CD4-positive, alpha-beta T cell treated with Interleukin-6 for 4 hours (primary cell): ENCODE measurements around the gene LPO.
A peak's percentile ranks its signal among the peaks of the same experiment; 100 is the strongest.

ENCODE experiments used
- DNase-seq: peaks from one replicate; pipeline ENCODE4 v3.0.0-alpha.2; 2020; ENCODE audit warnings: mixed read lengths

Gene LPO

DNA sequence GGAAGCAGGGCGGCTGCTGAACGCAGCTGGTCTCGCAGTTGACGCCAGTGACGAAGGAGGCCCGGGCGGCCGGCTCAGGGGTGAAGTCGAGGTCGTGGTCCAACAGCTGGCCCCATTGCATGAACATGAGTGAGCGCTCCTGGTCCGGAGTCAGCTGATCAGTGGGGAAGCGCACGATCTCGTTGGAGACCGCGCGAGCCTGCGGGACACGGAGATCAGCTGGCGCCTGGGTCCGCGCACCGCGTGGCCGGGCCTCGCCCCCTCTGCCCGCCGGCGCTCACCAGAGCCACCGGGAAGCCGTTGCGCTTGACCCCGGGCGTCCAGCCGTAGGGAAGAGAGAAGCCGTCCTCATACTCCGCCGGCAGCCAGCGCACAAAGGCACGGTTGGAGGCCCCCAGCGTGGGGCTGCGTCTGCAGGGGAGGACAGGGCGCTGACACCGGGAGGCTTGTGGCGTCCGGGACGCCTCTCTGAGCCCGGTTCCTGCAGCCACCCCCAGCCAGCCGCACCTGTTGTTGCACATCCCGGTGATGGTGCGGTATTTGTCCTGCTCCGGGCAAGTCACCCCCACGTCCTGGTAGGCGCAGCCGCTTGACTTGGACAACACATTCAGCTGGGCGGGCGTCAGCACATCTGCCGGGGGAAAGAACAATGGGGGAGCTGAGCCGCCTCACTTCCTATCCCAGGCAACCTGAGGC, 40.8 kb downstream of the LPO start:
- DNase-seq: no peak

DNA sequence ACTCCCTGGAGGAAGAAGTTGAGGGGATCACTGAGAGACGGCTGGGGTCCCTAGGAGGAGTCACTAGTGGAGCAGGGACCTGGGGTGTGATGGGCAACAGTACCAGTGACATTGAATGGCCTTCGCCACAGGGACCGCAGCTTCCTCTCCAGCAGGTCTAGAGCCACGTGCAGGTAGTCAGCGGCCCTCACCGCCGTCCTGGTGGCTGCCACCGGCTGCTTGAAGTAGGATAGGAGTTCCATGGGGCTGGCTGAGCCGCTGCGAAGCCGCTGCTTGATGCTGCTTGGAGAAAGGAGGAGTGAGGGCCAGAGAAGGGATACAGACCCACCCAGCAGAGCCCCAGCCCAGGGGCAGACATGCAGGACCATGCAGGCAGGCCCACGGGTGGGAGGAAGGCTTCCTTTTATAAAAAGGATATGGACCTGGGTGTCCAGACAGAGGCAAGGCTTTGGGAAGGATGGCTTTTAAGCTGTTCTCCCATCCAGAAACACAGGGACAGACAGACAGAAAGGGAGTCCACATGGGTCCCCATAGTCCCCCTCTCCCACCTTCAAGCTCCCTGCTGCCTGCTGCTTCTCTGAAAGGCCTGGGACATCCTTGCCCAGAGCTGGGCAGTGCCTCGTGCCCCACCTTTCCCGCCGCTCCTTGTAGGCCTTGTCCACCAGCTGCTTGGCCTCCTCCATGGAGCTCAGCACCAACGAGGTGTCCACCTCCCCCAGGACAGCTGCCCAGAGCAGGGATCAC, 41.5 kb downstream of the LPO start:
- DNase-seq: no peak

DNA sequence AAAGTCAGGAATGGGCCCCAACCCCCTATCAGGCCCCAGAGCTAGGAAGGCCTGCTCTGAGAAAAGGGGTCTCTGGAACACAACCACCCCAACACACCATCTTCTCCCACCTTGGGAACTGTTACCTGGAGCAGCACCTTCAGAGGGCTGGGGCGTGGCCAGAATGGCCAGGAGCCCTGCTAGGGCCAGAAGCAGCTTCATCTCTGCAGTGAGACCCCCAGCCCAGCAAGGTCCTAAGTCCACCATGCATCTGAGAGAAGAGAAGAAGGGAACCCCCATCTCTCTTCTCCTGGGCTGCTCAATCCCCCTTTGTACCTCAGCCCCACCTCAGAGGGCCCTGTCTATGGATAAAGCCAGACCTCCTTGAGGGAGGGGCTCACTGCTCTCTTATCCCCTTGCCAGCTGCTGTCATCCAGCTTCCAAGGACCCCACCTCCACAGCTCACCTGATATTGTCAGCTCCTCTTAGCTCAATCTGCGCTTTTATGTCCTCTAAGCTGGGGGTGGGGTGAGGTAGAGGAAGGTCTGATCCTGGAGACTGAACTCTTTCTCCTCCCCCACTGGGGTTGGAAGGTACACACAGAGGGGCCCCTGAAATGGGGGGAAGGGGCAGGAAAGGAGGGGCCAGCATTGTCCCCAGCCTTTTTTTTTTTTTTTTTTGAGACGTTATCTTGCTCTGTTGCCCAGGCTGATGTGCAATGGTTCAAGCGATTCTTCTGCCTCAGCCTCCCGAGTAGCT, 42.3 kb downstream of the LPO start, which contains the start of gene MPO:
Gene MPO (minus strand): TSS at position 456 of the 738 bp plus-strand sequence. CDS start 177 bp downstream, at position 279.
- no peak for DNase-seq

DNA sequence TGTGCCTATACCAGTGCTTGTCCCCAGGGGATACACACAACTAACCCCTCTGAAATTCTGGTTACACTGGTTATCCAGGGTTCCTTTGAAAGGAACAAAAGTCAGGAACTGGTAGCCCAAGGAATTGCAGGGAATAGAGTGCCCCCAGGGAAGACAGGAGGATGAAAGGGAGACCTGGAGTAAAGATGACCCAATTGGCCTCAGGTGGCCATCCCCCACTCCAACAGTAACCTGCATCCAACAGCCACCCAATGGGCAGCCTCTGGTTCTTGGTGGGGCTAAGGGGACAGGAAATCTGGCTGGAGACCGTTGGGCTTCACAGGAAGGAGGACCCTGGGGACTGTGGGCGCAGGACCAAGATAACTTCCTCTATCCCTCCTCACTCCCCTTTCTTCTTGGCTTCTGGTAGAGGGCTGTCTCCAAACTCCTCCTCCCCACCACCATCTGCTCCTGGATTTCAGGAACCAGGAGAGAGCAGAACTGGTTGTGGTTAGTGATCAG, 43.2 kb downstream of the LPO start:
- DNase-seq: no peak

DNA sequence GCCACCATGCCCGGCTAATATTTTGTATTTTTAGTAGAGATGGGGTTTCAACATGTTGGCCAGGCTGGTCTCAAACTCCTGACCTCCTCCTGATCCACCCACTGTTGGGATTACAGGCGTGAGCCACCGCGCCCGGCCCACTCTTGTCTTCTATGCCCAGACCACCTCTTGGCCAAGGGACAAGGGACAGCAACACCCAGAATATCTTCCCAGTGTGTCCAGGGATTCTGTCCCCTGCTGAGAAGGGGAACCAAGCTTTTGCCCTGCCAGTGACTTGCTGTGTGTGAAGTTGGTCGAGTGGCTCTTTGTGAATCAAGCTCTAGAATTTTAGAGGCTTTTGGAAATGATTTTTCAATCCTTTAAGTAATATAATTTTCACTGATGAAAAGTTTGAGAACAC, 44.1 kb downstream of the LPO start:
- DNase-seq: no peak

DNA sequence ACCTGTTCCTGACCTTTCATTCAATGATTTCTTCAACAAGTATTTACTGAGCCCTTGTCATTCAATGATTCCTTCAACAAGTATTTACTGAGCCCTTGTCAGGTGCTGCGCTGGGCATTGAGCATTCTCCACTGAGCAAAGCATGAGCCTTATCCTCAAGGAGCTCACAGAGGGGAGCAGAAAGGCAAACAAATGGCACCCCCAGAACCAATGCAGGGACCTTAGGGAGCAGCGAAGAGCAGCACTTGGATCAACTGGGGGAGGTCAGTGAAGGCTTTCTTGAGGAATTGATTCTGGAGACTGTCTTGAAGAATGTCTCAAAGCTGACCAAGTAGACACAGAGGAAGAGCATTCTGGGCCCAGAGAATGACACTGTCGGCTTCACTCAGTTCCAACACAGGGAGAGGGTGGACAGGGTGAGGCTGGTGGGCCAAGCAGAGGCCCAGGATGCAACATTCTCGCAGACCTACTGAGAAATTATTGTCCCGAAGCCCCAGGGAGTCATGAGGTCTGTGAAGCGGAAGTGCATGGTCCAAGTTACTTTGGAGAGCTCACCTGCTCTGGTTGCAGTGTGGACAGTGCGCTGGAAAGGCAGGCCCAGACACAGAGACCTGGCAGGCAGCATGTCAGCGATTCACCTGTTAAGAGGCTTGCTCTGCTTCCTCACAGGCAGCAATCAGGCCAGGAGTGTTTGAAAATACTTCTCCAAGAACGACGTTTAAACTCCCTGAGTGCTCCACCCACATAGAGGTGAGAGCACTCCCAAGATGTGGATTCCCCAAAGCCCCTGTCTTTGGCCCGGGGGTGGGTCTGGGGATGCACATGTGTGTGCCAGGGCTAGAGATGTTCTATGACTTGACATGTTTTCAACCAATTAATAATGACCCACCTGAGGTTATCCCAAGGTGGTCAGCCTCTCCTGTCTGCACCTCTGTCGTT, 45.6 kb downstream of the LPO start:
- DNase-seq: no peak

DNA sequence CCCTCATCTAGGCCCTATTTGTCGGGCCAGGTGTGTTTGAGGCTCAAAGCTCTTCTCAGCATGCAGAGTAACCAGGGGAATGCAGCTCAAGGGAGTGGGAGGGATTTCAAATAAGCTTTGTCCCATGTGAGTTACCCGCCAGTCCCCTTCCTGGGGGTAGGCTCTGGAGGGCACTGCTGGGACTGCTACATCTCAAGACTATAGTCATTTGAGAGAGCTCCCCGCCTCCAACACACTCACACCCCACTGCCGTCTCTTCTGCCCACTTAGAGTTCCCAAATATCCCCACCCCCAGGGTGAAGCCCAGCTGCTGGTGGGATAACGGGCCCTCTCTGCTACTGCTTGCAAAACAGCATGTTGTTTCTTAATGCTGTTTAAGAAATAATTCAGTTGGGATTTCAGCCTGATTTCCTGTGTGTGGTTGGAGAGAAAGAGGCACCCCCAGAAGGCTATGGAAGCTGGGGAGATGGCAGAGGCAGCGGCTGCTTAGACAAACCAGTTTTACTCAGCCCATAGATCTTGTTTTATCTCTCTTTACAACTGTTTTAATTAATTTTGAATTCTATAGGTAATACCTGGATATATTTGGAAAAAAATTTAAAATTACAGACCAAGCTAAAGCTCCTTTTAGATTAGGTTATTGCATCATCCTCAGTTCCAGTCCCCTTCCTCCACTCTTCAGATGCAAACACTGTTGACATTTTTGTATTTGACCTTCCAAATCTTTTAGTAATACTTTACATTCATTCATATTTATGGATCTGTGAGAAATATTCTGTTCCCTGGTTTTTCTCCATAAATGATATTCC, 46.4 kb downstream of the LPO start:
- DNase-seq: no peak

DNA sequence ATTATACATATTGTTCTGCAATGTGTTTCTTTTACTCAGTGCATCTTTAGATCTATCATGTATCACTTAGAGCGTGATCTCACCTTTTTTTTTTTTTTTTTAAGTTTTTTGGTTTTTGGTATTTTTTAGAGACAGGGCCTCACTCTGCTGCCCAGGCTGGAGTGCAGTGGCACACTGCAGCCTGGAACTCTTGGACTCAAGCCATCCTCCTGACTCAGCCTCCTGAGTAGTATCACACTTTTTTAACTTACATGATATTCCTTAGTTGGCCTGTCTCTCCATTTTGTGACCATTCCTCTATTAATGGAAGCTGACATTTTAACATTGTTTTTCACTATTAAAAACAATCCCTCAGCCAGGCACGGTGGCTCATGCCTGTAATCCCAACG, 47.0 kb downstream of the LPO start:
- no peak for DNase-seq

DNA sequence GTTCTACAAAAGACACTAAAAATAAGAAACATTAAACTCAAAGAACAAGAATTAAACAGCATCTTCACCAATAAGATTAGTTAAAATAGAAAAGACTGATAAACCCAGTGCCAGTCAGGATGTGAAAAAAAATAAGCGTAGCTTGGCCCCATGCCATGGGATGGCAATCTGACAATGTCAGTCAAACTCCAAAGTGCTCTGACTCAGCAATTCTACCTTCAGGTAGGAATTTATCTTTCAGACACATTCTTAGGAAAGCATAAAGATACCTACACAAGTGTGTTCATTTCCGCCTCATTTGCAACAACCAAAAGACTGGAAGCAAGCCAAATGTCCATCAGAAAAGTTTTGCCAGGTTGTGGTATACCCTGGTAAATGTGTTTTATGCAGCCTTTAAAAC, 51.5 kb downstream of the LPO start:
- no peak for DNase-seq

DNA sequence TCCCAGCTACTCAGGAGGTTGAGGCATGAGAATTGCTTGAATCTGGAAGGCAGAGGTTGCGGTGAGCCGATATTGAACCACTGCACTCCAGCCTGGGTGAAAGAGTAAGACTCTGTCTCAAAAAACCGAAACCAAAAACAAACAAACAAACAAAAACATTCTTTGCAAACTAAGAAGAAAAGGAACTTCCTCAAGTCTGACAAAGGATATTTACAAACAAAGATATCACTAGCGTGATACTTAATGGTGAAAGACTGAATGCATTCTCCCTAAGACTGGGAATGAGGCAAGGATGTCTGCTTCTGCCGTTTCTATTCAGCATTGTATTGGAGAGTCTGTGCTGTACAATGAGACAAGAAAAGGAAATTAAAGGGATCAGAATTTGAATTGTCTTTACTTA, 52.9 kb downstream of the LPO start:
- no peak for DNase-seq

DNA sequence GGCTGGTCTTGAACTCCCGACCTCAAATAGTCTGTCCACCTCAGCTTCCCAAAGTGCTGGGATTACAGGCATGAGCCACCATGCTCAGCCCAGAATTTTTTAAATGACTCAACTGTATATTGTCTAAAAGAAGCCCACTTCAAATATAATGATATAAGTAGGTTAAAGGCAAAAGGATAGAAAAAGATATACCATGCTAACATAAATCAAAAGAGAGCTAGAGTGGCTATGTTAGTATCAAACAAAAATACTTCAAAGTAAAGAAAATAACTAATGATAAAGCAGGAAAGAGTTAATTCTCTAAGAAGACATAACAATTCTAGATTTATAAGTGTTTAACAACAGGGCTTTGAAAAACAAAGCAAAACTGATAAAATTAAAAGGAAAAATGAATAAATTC, 55.6 kb downstream of the LPO start:
- DNase-seq: no peak

DNA sequence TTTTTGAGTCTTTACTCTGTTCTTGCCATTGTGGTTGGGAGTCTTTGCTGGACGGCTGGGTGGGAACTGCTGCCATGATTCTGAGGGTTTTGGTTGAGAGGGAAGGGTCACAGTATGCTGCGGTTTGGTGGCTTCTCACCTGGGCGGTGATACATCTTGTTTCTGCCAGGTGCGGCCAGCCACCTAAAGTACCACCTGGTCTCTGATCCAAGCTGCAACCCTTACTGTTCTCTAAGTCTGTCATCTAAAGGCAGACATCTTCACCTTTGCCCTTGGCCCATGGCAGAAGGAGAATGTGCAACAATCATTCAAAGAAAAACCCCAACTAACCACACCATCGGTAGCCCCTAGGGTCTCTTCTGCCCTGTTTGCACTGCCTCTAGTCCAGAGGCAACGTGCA, 62.0 kb downstream of the LPO start:
- no peak for DNase-seq

DNA sequence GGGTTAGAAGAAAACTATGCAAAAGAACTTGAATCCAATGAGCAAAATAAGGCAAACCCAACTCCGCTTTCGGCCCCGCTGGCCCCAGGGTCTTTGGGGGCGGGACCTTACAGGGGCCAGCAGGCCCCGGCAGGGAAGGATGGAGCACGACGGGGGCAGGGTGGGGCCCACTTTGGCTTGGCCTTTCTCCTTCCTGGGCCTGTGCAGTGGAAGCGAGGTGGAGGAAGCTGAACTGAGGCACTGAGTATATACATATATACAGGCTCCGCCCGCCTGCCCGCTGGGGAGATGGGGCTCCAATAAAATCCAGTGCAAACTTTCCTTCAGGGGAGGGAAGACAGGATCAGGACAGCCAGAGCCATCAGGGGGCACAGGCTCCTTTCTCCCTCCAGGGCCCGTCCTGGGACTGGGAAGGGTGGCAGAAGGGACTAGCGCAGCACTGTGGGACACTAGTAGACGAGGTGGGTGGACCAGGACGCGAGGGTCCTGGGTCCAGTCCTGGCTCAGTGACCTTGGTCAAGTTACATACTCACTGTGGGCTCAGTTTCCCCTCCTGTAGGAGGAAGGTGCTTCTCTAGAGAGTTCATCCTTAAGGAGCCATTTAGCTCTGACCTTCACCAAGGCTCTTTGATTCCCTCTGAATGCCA, 63.2 kb downstream of the LPO start:
- no peak for DNase-seq

DNA sequence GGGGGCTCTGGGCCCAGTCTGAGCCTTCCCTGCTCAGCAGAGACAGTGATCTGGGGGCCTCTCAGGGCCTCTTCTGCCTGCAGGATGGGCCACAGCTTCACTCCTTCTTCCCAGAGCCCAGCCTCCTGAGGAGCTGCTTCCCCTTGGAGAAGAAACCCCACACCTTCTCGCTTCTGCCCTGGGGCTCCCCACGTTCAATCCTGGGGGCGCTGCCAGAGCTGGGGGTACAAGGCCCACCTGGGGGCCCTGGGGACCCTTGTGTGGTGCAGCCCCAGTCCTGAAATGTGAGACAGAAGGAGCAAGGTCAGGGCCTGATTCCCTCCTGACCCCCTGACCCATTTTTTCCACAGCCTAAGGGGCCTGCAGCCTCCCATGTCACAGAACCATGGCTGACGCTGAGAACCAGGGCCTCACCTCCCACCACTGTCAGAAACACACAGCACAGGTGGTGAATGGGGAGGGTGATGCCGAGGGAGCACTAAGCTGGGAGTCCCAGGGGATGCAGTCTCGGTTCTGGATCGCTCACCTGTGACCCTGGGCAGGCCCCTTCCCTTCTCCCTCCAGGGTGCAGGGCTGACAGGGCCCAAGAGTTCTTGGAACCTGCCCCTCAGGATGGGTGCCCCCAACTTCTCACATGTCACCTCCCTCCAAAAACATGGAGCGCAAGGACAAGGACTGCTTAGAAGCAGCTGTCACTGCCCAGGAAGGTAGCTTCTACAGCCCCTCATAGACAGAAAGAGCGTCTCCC, 64.0 kb downstream of the LPO start:
- DNase-seq: no peak

DNA sequence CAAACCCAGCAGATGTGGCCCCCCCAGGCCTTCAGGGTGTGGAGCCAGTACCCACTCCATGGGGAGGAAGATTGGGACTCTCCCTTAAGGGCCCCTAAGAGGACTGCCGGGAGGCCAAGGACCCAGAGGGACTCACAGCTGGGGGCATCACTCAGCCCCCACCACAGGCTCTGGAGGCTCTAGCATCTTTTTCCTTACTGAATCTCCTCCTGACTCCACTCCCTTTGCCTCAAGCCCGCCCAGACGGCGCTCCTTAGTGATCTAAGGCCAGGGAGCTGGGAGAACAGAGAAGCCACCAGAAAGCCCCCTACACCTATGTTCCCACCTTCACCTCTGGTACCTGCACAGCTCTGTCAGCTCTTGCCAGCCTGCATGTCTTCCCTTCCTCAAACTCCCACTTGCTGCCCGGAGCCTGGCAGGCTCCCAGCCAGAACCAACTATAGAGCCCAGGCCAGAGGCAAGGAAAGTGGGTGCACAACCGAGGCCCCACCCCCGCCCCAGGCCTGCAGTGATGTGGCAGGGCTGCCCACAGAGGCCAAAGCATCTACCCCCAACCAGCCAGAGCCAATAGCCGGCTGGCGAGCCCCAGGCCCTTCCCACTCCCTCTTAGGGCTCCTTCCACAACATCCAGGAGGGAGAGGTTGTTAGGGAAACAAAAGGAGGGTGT, 64.7 kb downstream of the LPO start:
- no peak for DNase-seq

DNA sequence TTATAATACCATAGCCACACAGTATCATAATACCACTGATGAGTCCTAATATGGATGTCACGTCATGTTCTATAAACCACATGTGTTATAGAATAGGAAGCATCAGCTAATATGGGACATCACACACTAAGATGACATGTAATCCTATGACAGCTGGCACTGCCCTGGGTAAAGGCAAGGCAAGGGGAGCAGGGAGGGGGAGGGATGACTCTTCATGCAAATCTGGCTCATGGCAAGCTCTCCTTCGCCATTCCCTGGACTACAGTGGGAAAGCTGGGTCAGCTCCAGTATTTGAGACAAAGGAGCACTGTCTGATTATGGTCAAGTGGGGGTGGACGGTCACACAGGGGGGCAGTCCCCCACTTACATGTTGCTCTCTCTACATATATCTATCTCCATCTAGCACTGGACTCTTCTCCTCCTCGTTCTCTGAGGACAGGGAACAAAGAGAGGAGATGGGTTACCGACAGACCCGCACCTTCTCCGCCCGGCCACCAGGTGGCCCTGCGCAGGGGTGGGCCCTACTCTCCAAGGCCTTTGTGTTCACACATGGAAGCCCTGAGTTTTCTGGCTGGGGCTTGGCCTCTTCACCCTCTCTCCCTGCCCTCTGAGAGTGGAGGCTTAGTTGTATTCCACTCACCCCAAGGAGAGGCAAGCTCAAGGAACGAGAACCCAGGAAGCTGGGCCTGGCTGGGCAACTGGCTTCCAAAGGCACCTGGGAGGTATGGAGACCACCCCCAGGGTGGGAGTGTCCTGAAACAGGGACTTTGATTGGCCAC, 65.8 kb downstream of the LPO start:
- DNase-seq: peak; percentile 68

DNA sequence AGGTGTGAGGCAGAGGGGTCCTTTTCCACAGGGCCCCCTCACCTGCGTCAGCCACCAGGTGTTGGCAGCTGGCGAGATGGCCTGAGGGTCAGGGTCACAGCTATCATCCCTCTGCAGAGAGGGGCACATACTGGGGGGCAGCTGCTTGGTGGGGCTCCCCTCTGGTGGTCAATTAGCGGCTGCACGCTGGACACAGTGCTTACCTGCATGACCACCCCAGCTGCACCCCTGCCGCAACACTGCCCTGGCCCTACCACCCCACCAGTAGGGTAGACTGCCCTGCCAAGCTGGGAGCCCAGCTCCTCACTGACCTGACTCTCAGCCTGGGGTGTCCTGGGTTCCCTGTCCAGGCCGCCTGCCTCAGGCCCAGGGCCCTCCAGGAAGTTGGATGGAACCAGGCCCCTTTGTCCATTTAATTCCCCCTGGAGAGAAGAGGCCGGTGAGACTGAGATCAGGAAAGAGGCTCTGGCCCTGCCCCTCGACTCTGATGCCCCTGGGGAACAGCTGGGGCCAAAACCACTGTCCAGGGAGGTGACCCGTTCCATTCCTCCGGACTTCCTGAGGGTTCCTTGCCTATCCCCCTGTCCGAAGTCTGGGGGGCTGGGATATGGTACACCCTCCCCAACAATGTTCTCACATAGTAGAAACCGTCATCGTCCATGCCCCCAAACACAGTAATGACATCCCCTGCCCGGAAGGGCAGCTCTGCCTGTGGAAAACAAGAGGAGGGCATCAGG, 66.5 kb downstream of the LPO start:
- DNase-seq: no peak

DNA sequence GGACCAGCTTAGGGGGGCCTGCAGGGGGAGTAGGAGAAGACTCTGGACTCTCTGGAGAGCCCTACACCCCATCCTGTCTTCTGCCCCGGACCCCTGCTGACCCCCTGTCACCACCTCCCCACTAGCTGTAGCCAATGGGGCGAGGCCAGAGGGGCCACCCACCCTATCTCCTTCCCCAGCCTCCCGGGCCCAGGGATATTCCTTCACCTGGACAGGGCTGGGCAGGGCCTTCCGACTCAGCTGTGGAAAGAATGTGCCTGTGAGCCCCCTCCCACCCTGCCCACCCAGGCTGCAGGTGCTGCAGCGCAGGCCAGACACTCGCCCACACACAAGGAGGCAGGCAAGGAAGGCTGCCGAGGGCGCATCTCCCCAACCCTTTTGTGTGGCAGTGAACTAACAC, 67.2 kb downstream of the LPO start:
- no peak for DNase-seq
